ENCODE results near the gene SPECC1L.

DNA sequence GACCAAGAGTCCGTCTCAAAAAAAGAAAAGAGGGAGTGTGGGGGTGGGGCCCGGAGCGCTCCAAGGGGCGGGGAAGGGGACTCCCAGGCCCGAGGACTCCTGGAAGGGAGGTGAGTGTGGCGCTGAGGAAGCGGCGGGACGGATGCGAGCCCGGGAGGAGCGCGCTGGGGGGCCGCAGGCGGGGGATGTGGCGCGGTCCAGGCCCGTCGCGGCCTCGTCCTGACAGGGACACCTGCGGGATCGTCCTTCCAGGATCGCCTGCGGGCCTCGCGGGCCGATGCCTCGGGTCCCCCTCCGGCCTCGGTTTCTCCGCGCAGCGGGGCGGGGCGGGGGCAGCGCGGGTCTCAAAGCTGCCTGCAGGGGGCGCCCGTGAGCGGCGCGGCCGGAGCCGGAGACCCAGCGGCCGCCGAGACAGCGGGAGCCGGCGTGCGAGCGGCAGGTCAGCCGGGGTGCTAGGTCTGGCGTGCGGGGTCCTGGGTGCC is 152.9 kb downstream of the SPECC1L start:
- TF ChIP-seq TAF7 (optimal IDR thresholded peaks at IDR 0.05; ENCODE audit: borderline replicate concordance, low read depth, low read length) = no peak
- TF ChIP-seq RFX5 (IDR thresholded peaks at IDR 0.05; ENCODE audit: borderline replicate concordance, low read depth, low read length) = no peak
- TF ChIP-seq RXRA (IDR thresholded peaks at IDR 0.05; ENCODE audit: insufficient read depth, low read depth, low read length) = no peak
- TF ChIP-seq ASH2L (IDR thresholded peaks at IDR 0.05; ENCODE audit: low read length) = peak; percentile 22
- TF ChIP-seq, protein P1, sequence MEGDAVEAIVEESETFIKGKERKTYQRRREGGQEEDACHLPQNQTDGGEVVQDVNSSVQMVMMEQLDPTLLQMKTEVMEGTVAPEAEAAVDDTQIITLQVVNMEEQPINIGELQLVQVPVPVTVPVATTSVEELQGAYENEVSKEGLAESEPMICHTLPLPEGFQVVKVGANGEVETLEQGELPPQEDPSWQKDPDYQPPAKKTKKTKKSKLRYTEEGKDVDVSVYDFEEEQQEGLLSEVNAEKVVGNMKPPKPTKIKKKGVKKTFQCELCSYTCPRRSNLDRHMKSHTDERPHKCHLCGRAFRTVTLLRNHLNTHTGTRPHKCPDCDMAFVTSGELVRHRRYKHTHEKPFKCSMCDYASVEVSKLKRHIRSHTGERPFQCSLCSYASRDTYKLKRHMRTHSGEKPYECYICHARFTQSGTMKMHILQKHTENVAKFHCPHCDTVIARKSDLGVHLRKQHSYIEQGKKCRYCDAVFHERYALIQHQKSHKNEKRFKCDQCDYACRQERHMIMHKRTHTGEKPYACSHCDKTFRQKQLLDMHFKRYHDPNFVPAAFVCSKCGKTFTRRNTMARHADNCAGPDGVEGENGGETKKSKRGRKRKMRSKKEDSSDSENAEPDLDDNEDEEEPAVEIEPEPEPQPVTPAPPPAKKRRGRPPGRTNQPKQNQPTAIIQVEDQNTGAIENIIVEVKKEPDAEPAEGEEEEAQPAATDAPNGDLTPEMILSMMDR (IDR thresholded peaks at IDR 0.05; ENCODE audit: control extremely low read depth in 1 of 3, insufficient read depth in 1 of 3, low read depth in 1 of 3, low read length in 3 of 3) = peak; percentile 60 to 91 (median 67)
- TF ChIP-seq EZH2 (IDR thresholded peaks at IDR 0.05; ENCODE audit: low read depth, low read length, severe bottlenecking) = no peak
- peak; percentile 47; the same call in 1 of the 2 replicates for TF ChIP-seq MAX (IDR thresholded peaks at IDR 0.05)
